DMS 273 (cell line): ENCODE data around the gene MORN5.
A peak's percentile ranks its signal among the peaks of the same experiment; 100 is the strongest.

Experiments used
- DNase-seq: peaks from one replicate; lab custom pipeline; 2025; ENCODE audit not compliant: unreplicated experiment; lab: John Stamatoyannopoulos, UW

Gene MORN5

DNA sequence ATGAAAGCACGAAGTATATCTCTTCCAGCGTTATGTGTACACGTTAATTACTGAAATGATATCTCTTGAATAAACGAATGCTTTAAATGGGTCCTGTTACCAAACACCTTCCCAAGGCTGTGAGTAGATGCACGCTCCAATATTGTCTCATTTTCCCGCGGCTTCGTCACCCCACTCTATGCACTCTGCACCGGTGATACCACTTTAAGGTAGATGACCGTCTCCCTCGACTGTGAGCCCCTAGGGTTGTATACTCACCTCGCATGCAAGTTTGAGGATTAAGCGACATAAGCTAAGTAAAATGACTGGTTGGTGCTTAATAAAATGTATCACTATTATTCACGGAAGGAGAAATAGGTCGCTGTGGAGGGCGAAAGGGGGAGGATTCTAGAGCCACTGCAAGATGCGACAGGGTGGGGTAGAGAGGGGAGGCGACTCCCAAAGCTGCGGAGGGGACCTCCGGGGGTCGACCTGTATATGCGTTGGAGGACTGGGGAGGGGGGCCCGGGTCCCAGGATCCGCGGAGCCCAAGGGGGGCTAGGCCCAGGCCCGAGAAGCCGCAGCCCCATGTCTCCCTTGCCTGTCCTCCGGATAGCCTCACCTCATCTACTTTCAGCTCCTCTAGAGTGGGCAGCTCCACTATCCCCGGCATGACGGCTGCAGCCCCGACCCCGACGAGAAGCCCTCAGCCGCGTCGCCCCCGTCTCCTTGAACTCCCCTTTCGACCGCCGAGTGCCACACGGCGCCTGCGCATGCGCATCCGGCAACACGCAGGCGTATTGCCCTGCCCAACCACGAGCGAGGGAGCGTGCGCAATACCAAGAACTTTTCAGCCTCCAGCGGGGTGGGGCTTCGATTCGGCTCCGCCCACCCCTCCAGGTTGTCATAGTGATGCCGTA lies at the start of gene MORN5, which contains the start of gene NDUFA8:
Gene MORN5, plus strand, starts transcription at position 883 of the 899 bp plus-strand sequence. CDS start 65 bp downstream, outside the sequence.
Gene NDUFA8, minus strand, starts transcription at position 754 of the 899 bp plus-strand sequence. Its CDS starts 102 bp downstream, at position 652.
- peak; percentile 98 for DNase-seq

DNA sequence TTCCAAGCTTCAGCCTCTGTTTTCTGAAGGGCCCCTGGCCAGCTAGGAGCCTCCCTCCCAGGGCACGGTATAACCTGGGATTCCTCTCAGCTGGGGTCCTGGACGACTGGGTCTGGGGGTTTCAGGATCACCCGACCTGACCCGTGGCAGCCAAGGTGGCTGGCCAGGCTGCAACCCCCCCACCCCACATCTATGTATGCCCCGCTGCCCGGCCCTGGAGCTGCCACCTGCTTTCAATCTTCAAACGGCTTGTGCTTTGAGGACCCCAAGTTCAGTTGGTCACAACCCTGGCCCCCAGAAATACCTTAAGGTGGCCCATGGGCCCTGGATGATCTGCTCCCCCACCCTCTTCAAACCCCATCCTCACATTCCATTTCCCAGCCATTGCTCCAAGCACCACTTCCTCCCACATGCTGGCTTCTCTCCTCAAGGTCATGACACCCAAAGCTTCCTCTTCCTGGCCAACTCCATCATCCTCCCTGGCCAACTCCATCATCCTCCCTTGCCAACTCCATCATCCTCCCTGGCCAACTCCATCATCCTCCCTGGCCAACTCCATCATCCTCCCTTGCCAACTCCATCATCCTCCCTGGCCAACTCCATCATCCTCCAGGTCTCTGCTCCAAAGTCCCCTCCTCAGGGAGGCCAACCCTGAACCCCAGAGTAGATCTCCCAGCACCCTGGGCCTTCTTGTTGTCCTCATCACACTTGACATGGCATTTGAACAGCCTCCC lies 49.4 kb upstream of the MORN5 start:
- no peak for DNase-seq

- DNase-seq = no peak
Observed at GRCh38 chr9:122111413-122112085, 48.2 kb upstream of the MORN5 start.

DNA sequence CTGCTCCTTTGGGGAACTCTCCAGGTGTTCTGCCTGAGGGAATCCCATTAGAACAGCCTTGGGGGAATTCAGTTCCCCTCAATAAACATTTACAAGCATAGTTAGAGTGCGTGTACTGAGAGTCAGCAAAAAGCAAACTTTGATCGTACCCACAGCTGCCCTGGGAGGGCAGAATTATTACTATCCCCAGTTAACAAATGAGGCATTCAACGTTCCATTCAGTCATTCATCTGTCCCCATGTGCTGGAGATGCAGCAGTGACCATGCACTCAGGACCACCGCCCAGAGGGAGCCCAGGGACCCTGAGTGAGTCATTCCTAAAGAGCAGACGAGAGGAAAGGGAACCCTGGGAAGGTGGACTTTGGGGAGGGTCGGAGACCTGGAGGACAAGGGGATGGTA lies 47.5 kb upstream of the MORN5 start:
- DNase-seq = no peak

- DNase-seq = peak; percentile 13
Observed at GRCh38 chr9:122113574-122113973, 46.1 kb upstream of the MORN5 start.

DNA sequence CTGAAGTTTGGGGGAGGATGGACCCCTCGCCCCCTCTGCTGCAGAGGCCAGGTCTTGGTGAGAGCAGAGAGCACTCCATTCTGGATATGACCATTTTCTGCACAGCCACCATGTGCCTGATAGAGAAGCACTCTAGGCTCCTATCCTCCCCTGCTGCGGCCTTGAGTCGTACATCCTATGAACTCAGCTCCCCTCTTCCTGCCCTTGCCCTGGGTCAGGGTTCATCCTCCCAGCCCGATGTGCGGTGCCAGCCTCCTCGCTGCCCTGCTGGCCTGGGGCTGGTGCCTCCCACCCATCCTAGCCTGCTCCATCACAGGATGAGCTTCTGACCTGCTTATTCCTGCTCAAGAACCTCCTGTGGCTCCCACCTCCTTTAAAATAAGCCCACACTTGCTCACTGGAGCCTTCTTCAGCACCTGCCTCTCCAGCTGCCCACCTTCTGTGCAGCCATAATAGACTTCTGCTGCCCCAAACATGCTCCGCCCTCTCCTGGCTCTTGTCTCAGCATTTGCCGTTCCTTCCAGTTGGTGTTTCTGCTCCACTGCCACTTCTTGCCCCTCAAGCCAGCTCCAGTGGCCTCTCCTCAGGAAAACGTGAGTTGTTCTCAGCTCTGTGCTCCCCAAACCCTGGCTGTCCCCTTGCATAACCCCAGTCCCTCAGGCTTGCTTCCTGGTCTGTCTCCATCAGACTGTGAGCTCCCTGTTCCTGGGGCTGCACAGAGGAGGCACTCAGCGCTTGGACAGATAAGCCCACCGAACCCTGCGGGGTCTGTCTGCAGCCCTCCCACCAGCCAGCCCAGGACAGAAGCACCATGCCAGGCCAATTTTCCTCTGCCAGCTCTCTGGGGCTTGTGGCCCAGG lies 44.3 kb upstream of the MORN5 start:
- peak; percentile 52 for DNase-seq

DNA sequence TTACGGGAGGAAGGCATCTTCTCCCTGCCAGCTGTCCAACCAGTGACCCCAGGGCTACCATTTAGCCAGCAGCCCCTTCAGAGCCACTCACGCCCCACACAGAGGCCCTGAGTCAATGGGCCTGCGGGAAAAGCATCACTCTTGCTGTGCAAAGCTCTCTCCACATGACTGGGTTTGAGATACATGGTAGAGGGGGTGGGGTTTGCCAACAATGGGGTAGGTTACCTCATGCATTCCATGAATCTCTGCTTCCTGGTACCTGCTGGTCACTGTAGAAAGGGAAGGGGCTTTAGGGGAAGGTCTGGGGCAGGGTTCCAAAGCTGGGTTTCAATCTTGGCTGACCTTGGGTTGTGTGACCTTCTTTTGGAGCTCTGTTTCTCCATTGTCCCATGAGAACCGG lies 43.7 kb upstream of the MORN5 start:
- DNase-seq = no peak

- DNase-seq = no peak
Observed at GRCh38 chr9:122116448-122117173, 43.1 kb upstream of the MORN5 start.

GRCh38 chr9:122117241-122117640 lies 42.5 kb upstream of the MORN5 start:
- DNase-seq = peak; percentile 12

DNA sequence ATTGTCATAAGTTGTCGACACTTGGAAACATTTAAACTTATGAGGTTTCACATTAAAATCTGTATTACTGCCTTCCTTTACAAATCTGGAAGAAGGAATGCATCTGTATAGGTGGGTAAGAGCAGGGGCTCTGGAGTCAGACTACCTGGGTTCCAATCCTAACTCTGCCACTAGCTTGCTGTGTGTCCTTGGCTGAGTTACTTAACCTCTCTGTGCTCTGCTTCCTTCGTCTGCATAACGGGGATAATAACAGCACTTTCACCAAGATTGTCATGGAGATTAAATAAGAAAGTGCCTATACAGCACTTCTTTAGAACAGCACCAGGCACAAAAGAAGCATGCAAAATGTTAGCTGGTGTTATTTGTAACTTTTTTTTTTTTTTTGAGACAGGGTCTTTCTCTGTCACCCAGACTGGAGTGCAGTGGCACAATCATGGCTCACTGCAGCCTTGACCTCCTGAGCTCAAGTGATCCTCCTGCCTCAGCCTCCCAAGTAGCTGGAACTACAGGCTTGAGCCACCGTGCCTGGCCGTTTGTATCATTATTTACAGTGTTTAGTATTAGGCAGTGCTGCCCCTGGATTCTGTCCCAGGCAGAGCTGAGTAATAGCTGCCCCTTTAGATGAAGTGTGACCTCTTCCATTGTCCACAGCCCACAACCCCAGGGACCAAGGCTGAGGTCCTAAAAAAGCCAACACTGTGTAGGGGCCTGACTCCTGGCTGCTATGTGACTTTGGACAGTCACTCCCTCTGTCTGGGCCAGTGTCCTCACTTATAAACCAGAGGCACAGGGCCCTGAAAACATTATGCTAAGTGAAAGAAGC lies 41.2 kb upstream of the MORN5 start:
- DNase-seq = no peak

DNA sequence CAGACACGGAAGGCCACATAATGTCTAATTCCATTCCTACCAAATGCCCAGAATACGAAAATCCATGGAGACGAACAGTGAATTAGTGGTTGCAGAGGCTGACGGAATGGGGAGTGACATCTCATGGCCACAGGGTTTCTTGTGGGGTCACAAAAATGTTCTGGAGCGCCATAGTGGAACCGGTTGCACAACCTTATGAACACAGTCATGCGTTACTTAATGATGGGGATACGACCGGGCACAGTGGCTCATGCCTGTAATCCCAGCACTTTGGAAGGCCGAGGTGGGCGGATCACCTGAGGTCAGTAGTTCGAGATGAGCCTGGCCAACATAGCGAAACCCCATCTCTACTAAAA lies 40.6 kb upstream of the MORN5 start:
- no peak for DNase-seq

DNA sequence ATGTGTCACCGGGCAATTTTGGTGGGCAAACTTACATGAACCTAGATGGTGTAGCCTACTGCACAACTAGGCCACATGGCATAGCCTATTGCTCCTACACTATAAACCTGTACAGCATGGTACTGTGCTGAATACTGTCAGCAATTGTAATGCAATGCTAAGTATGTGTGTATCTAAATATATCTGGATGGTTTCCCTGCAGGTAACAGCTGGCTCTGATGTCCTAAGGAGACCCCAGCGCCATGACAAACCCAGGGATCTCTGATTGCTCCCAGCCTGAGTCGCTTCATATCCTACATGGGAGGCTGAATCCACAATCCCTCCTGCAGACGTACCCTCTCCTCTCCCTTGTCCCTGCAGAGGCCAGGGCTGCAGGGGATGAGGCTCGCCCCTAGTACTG lies 40.0 kb upstream of the MORN5 start:
- DNase-seq = no peak

- no peak for DNase-seq
Observed at GRCh38 chr9:122120316-122121071, 39.2 kb upstream of the MORN5 start.

DNA sequence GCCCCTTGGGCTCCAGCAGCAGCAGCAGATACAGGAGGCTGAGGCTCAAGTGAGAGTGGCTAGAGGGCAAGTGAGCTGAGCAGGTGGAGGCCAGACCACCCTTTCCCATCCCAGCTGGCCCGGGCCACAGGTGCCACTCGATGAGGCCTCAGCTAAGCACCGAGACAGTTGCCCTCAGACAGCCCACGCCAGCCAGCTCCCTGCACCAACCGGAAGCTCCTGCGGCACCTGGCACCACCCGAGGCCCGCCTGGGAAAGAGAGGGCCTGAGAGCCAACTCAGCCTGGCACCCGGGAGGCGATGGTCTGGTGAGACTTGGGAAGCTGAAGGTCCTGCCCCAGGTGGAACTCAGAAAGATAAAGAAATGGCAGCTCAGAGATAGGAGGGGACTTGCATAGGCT lies 38.3 kb upstream of the MORN5 start:
- no peak for DNase-seq

- DNase-seq = no peak
Observed at GRCh38 chr9:122121931-122122330, 37.8 kb upstream of the MORN5 start.

GRCh38 chr9:122122468-122122867 lies 37.2 kb upstream of the MORN5 start:
- no peak for DNase-seq

- peak; percentile 86 for DNase-seq
Observed at GRCh38 chr9:122122903-122123632, 36.6 kb upstream of the MORN5 start.

- DNase-seq = no peak
Observed at GRCh38 chr9:122124048-122124447, 35.7 kb upstream of the MORN5 start.
